Measurements from ENCODE around the gene MYO1A.
A peak's percentile ranks its signal among the peaks of the same experiment; 100 is the strongest.

MYO1A gene

DNA sequence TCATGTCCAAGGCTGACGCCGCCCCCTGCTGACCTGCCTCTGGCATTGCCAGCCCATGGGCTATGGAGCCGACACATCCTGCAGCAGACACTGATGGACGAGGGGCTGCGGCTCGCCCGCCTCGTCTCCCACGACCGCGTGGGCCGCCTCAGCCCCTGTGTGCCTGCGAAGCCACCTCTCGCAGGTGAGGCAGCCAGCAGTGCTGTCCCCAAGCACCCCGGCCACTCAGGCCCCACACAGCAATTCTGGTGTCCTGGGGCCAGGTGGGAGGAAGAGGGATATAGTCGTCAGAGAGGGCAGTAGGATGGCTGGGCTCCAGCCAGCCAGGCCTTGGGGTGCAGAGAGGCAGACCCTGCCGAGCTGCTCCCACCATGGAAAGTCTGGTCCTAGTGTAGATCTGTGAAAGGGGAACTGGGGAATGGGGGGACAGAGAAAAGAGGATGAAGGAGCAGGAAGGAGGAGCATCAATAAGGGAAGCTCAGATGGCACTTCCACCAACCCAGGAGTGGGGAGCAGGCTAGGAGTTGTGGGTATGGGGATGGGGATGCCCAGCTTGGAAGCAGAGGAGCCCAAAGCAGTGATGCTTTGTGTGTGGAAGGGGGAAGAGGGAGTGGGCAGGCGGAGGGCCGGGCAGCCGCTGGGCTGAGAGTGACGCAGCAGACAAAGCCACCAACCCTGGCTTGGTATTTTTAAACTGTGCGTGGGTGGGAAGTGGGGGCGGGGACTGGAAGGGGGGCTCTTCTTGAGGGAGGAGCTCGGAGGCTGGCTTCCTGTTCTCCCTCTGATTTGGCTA is 43.7 kb upstream of the MYO1A start (continued):
- TF ChIP-seq, protein P1, sequence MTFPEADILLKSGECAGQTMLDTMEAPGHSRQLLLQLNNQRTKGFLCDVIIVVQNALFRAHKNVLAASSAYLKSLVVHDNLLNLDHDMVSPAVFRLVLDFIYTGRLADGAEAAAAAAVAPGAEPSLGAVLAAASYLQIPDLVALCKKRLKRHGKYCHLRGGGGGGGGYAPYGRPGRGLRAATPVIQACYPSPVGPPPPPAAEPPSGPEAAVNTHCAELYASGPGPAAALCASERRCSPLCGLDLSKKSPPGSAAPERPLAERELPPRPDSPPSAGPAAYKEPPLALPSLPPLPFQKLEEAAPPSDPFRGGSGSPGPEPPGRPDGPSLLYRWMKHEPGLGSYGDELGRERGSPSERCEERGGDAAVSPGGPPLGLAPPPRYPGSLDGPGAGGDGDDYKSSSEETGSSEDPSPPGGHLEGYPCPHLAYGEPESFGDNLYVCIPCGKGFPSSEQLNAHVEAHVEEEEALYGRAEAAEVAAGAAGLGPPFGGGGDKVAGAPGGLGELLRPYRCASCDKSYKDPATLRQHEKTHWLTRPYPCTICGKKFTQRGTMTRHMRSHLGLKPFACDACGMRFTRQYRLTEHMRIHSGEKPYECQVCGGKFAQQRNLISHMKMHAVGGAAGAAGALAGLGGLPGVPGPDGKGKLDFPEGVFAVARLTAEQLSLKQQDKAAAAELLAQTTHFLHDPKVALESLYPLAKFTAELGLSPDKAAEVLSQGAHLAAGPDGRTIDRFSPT (tag by site-specific recombination; IDR thresholded peaks at IDR 0.05), result peak; percentile 37; the same call in 1 of the 2 replicates

DNA sequence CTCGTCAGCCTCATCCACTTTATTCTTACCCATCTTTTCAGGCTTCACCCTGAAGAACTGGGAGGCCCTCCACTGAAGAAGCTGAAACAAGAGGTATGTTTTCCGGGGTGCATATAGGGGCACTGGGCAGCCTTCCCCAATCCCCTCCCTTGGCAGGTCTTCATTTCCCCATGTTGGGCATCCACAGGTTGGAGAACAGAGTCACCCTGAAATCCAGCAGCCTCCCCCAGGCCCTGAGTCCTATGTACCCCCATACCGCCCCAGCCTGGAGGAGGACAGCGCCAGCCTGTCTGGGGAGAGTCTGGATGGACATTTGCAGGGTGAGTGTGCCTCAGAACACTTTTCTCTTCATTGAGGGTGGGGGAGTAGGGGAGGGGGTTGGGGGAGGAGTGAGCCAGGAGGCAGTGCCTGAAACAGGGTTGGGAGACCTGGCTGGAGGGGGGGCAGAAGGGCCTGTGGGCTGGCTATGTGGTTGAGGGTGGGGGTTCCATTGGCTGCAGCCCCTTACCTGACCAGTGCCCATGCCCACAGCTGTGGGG is 43.0 kb upstream of the MYO1A start:
- Histone ChIP-seq H3K4me3 (ENCODE audit: low read depth, low read length) (no peak overlapping the region), H3K36me3 (ENCODE audit: control insufficient read depth in 2 of 2, insufficient read depth in 1 of 2, low read length in 2 of 2) (peaks cover 0 to 61% of the 10 kb centered on the region in 2 experiments; a peak in 1 of 3 replicates), H3K27ac (ENCODE audit: extremely low read depth, low read depth, low read length) (no peak overlapping the region), H3K9me3 (ENCODE audit: control insufficient read depth, insufficient read depth, low read depth, low read length) (no peaks in the 10 kb centered on the region), H3K4me1 (ENCODE audit: control insufficient read depth, insufficient read depth, low read length) (peaks cover 3% of the 10 kb centered on the region; the same call in 1 of the 2 replicates)
- ChIA-PET CTCF (interaction anchor here (0.7 to 3.9 kb wide), 26 partner anchors 9 to 339 kb away, joined by 3 to 48 read pairs (median 6); partner anchors contain the start of genes NEMP1 and STAT6), POLR2A (interaction anchor here (1.3 to 1.8 kb wide), 3 partner anchors 14 to 24 kb away, joined by 4 to 5 read pairs (median 4); partner anchors contain the start of gene NEMP1)
- TF ChIP-seq, protein P2, sequence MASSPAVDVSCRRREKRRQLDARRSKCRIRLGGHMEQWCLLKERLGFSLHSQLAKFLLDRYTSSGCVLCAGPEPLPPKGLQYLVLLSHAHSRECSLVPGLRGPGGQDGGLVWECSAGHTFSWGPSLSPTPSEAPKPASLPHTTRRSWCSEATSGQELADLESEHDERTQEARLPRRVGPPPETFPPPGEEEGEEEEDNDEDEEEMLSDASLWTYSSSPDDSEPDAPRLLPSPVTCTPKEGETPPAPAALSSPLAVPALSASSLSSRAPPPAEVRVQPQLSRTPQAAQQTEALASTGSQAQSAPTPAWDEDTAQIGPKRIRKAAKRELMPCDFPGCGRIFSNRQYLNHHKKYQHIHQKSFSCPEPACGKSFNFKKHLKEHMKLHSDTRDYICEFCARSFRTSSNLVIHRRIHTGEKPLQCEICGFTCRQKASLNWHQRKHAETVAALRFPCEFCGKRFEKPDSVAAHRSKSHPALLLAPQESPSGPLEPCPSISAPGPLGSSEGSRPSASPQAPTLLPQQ (tag by site-specific recombination; IDR thresholded peaks at IDR 0.05), result no peak
- 0 out of 2 replicates have a peak, but pooled peaks have one; percentile 28 for TF ChIP-seq SCRT2 (tag by site-specific recombination; IDR thresholded peaks at IDR 0.05)

DNA sequence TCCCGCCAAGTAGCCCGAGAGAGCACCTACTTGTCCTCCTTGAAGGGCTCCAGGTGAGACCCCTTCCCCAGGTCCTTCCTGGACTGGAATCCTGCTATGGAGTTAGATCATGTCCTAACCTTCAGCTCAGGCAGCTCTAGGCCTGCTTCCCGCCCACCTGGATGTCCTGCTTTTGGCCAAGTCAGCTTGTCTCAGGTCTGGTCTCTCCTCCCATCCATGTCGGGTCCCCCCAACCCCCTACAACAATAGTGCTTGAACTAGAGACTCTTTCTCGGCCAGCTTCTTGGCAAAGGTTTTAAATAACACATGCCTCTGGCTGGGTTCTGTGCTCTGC is 42.6 kb upstream of the MYO1A start:
- POLR2A ChIA-PET, result interaction anchor here (0.6 to 1.8 kb wide), 4 partner anchors 12 to 87 kb away, joined by 4 to 10 read pairs (median 5); partner anchors contain the start of gene NEMP1
- Histone ChIP-seq H3K27ac (ENCODE audit: extremely low read depth, low read depth, low read length) (no peak overlapping the region), H3K4me3 (ENCODE audit: low read depth, low read length) (no peak overlapping the region), H3K4me1 (ENCODE audit: control insufficient read depth, insufficient read depth, low read length) (peaks cover 3% of the 10 kb centered on the region; the same call in 1 of the 2 replicates), H3K9me3 (ENCODE audit: control insufficient read depth, insufficient read depth, low read depth, low read length) (no peaks in the 10 kb centered on the region), H3K36me3 (ENCODE audit: control insufficient read depth in 2 of 2, insufficient read depth in 1 of 2, low read length in 2 of 2) (peaks cover 0 to 61% of the 10 kb centered on the region in 2 experiments; a peak in 1 of 3 replicates)
- CTCF ChIA-PET, result interaction anchor here (0.5 to 3.9 kb wide), 25 partner anchors 9 to 462 kb away, joined by 3 to 48 read pairs (median 4); partner anchors contain the start of genes BAZ2A, NEMP1 and STAT6
- TF ChIP-seq ZBTB1 (tag by site-specific recombination; IDR thresholded peaks at IDR 0.05) (no peak), ZNF621 (tag by site-specific recombination; IDR thresholded peaks at IDR 0.05) (no peak), SP7 (tag by site-specific recombination; IDR thresholded peaks at IDR 0.05) (no peak), ZNF510 (tag by site-specific recombination; IDR thresholded peaks at IDR 0.05; ENCODE audit: insufficient replicate concordance) (no peak), ZNF426 (tag by site-specific recombination; IDR thresholded peaks at IDR 0.05) (no peak), ZNF785 (tag by site-specific recombination; IDR thresholded peaks at IDR 0.05) (no peak), ZSCAN16 (tag by site-specific recombination; IDR thresholded peaks at IDR 0.05) (no peak), ZNF335 (tag by site-specific recombination; conservative IDR thresholded peaks at IDR 0.05) (no peak), ZNF677 (tag by site-specific recombination; IDR thresholded peaks at IDR 0.05) (no peak), MYNN (tag by site-specific recombination; IDR thresholded peaks at IDR 0.05; ENCODE audit: borderline replicate concordance) (no peak), ZFP37 (tag by site-specific recombination; IDR thresholded peaks at IDR 0.05) (no peak)
- TF ChIP-seq, protein P3, sequence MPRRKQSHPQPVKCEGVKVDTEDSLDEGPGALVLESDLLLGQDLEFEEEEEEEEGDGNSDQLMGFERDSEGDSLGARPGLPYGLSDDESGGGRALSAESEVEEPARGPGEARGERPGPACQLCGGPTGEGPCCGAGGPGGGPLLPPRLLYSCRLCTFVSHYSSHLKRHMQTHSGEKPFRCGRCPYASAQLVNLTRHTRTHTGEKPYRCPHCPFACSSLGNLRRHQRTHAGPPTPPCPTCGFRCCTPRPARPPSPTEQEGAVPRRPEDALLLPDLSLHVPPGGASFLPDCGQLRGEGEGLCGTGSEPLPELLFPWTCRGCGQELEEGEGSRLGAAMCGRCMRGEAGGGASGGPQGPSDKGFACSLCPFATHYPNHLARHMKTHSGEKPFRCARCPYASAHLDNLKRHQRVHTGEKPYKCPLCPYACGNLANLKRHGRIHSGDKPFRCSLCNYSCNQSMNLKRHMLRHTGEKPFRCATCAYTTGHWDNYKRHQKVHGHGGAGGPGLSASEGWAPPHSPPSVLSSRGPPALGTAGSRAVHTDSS (tag by site-specific recombination; IDR thresholded peaks at IDR 0.05), result no peak
- TF ChIP-seq, protein P4, sequence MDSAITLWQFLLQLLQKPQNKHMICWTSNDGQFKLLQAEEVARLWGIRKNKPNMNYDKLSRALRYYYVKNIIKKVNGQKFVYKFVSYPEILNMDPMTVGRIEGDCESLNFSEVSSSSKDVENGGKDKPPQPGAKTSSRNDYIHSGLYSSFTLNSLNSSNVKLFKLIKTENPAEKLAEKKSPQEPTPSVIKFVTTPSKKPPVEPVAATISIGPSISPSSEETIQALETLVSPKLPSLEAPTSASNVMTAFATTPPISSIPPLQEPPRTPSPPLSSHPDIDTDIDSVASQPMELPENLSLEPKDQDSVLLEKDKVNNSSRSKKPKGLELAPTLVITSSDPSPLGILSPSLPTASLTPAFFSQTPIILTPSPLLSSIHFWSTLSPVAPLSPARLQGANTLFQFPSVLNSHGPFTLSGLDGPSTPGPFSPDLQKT (IDR thresholded peaks at IDR 0.05; ENCODE audit: borderline replicate concordance, low read depth, low read length), result no peak
- TF ChIP-seq, protein P1 (tag by site-specific recombination; IDR thresholded peaks at IDR 0.05), result no peak

Measured in HEK293 (cell line).